Measurements from ENCODE around the gene POU2AF3.

The POU2AF3 gene

DNA sequence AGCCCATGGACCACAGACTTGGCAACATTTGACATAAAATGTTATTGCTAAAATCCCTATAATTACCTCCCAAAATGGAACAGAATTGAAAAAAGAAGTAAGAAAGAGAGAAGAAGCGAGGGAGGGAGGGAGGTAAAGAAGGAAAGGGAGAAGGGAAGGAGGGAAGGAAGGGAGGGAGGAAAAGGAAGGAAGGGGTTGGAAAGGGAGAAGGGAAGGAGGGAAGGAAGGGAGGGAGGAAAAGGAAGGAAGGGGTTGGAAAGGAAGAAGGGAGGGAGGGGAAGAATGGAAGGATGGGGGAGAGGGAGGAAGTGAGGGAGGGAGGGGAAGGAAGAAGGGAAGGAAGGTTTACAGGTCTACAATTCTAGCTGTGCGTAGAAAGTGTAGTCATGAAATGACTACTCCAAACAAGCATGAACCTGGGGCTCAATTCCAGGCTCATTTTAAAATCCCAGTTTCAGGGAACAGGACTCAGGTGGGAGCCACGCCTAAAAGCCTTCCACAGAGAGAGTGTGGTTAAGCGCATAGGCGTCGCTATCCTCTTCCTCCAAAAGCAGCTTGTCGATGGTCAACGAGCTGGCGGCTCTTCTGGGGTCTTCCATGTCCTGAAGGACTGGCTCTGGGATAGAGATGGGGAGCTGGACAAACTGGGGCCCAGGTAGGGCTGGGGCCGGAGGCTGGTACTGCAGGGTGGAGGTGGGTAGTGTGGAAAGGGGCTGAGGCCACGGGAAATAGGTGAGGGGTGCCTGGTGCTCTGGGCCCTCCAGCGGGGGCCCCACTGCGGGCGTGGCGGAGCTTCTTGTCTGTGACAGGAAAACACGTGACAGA is 55.6 kb downstream of the POU2AF3 start:
- DNase-seq = no peak

DNA sequence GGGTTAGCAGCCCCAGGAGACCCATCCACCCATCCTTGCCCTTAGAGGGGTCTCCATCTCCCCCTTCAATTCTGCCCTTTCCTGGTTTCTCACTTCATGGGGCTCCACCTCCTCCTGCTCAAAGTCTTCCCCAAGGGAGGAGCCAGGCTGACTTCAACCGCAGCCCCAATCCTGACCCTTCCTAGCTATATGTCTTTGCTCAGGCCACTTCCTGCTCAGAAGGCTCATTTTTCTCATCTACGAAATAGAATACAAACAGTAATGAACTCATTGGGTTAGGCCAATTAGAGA is 56.2 kb downstream of the POU2AF3 start:
- DNase-seq = no peak

DNA sequence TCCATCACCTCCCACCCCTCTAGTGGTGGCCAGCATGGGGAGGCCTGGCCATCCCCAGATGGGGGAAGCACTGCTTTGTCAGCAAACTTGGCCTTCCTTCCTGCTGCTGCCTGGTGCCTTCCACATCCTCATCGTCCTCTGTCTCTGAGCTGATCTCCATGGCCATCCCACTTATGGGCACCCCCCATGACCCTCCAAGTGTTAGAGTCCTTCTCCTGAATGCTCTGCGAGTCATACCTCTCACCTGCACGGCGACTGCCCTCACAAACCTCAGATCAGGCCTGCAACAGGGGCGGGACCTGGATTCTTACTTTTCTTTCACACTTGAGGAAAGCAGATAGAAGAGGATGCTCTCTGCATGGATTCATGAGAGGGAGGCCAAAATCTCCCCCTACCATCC is 56.8 kb downstream of the POU2AF3 start:
- no peak for DNase-seq

DNA sequence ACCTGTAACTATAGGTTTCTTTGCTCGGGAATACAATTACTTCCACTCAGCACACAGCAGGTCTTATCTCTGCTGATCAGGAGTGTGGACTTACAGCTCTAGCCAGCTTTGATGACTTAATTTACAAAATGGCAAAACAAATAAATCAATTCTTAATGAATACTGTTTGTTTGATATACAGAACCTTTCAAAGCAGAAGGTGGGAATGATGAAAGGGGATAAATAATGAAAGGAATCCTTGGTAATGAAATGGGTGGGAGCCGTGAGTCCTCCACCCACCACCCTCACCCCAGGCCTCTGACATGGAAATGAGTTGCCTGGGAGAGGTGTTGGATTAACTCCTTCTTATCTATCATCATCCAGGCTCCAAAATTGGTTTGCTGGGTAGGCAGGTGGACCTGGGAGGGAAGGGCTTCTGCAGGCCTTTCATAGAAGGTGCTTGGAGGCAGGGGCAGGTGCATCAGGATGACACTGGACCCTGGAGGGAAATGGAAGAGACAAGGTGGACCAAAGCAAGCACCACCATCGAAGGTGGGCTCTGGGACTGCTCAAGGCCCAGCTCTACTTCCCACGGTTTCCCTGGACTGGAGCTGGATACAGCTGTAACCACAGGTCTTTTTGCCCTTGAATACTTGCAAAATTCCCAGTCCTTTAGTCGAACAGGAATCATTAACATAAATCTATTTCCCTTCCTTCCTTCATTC is 57.8 kb downstream of the POU2AF3 start:
- no peak for DNase-seq

DNA sequence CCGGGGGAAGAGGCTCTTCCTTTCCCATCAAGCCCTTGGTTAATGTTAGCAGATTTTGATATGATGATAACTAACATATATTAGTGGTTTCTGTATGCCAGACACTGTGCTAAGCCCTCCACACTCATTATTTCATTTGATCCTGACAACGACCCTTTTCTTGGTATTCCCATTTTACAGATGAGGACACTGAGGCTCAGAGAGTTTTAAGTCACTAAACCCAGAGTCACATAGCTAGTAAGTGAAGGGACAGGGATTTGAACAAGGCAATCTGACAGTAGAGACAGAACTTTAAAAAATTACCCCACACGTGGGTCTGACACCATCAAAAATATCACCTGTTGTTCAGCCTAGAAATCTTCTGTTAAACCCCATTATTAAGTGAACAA is 58.3 kb downstream of the POU2AF3 start:
- DNase-seq = no peak

DNA sequence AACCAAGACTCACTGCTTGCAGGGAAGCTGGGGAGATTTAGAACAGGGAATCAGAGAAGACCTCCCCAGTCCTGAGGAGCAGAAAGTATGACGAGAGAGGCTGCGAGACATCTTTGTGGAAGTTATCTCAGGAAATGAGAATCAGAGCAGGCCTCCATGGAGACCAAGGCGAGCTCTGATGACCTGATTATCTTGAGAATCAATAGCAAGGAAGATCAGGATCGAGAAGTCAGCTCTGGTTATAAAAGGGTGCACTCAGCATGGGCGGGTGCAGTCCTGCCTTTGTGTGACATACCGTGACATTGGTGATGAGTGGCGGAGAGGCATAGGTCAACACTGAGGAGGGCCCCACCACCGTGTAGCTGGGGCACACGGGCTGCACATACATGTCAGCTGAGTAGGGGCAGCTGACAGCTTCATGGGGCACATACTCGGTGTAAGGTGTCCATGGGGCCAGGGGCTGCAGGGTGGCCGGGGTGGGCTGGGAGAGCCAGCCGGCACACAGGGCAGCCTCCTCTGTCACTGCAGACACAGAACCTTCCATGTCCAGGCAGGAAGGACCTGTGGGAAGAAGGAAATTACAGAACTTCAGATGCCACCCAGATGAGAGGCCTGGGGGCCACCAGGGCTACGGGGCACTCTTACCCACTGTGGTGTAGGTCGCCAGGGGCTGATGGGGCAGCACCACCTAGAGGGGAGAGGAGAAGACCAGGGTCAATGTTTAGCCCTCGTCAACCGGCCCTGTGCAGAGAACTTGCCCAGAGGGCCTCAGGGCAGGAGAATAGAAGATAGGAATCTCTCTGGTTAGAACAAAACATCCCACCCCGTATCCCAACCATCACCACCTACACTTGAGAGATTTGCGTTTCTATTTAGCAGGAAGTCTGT is 59.0 kb downstream of the POU2AF3 start:
- no peak for DNase-seq

Measured in activated T-cell treated with anti-CD3 and anti-CD28 coated beads for 4 hours (primary cell).